Measurements from ENCODE around the gene PTPN6. TPM values are rescaled to one million over a fixed set of nuclear protein-coding genes. Genes with fewer than 3 reads are reported as not detected.

The PTPN6 gene
- polyA plus RNA-seq, 3 donors = 449 to 764 (median 562) TPM

- Histone ChIP-seq H3K27ac (ENCODE audit: low read depth in 1 of 2, low read length in 2 of 2) (peak overlapping the region in 1 of 2 donors; percentile 73), H3K79me2 (ENCODE audit: insufficient read depth, low read length) (peaks cover 81% of the 10 kb centered on the region), H4K20me1 (ENCODE audit: insufficient read depth, low read length) (no peaks in the 10 kb centered on the region), H3K4me1 (ENCODE audit: control insufficient read depth in 1 of 2, insufficient read depth in 2 of 2, low read length in 2 of 2) (peaks cover 62 to 72% of the 10 kb centered on the region in 2 donors), H2AFZ (ENCODE audit: insufficient read depth, low read depth, low read length, poor library complexity, severe bottlenecking) (no peak overlapping the region), H3K4me3 (replicated peaks in 1 of 3; ENCODE audit: low read depth in 2 of 3, low read length in 3 of 3) (no peak overlapping the region), H3K9ac (ENCODE audit: insufficient read depth, low read length, poor library complexity, severe bottlenecking) (no peak overlapping the region), H3K4me2 (replicated peaks; ENCODE audit: extremely low read depth, low read length, poor library complexity, severe bottlenecking) (no peak overlapping the region), H3K9me3 (replicated peaks in 1 of 2; ENCODE audit: control insufficient read depth in 1 of 2, insufficient read depth in 1 of 2, low read length in 2 of 2) (no peaks in the 10 kb centered on the region), H3K36me3 (replicated peaks in 1 of 2; ENCODE audit: control insufficient read depth in 1 of 2, insufficient read depth in 2 of 2, low read length in 2 of 2) (peaks cover 4 to 19% of the 10 kb centered on the region in 2 donors), H3K27me3 (ENCODE audit: control insufficient read depth in 2 of 2, insufficient read depth in 2 of 2, low read length in 2 of 2) (no peaks in the 10 kb centered on the region)
- no peak overlapping the region for H3K4me3 Mint-ChIP-seq
- peaks cover 82% of the 10 kb centered on the region for H3K4me1 Mint-ChIP-seq
- H3K36me3 Mint-ChIP-seq = peaks cover 20 to 30% of the 10 kb centered on the region in 2 donors
- no peaks in the 10 kb centered on the region for H3K27me3 Mint-ChIP-seq (ENCODE audit: low read depth in 3 of 3)
- no peak for TF ChIP-seq CTCF (IDR thresholded peaks at IDR 0.05)
- intact Hi-C loops (cut with micrococcal nuclease) = no loop called here
- DNase-seq = no peak
- peak overlapping the region in 4 of 7 donors; percentile 43 to 79 (median 60) for H3K27ac Mint-ChIP-seq
- no peaks in the 10 kb centered on the region for H3K9me3 Mint-ChIP-seq
Observed at GRCh38 chr12:7009512-7009911, 58.4 kb downstream of the PTPN6 start.

Small RNA genes lying within 50 kb of the gene (small RNA-seq; reads per million reads assigned to genes)
- 3.3 reads per million, percentile 29 among the genes with 10 or more reads in this experiment for gene MIR141 (ENCODE audit: insufficient read length, low read depth)
- 40.4 reads per million, percentile 92 among the genes with 10 or more reads in this experiment for gene MIR200C (ENCODE audit: insufficient read length, low read depth)
- gene RNU7-1 (ENCODE audit: insufficient read length, low read depth) = not detected
- gene SCARNA12 (ENCODE audit: insufficient read length, low read depth) = 9.9 reads per million, percentile 74 among the genes with 10 or more reads in this experiment

Other genes starting within 250 kb of the PTPN6 start
- 10 to 100 TPM; 70.1 to 77.1 (median 72.3) TPM for gene COPS7A, start 227.3 kb upstream of the PTPN6 start, polyA plus RNA-seq
- 100 to 1,000 TPM; 113 to 211 (median 140) TPM for gene MLF2, start 198.2 kb upstream of the PTPN6 start, polyA plus RNA-seq
- 1 to 10 TPM; 2.4 to 9.7 (median 2.6) TPM for gene PTMS, start 185.0 kb upstream of the PTPN6 start, polyA plus RNA-seq
- under 1 TPM in 1 of 3 donors, not detected in 2; 0.04 TPM for gene LAG3, start 178.8 kb upstream of the PTPN6 start, polyA plus RNA-seq
- gene CD4, start 161.8 kb upstream of the PTPN6 start, polyA plus RNA-seq = 100 to 1,000 TPM; 261 to 371 (median 269) TPM
- 10 to 100 TPM; 15.1 to 81.7 (median 16.0) TPM for gene GPR162, start 129.5 kb upstream of the PTPN6 start, polyA plus RNA-seq
- gene P3H3, start 122.9 kb upstream of the PTPN6 start, polyA plus RNA-seq = under 1 TPM in 1 of 3 donors, not detected in 2; 0.56 TPM
- gene GNB3, start 110.4 kb upstream of the PTPN6 start, polyA plus RNA-seq = under 1 TPM in 1 of 3 donors, not detected in 2; 0.31 TPM
- under 1 TPM; 0.57 to 0.61 (median 0.59) TPM for gene CDCA3, start 100.1 kb upstream of the PTPN6 start, polyA plus RNA-seq
- gene USP5, start 99.2 kb upstream of the PTPN6 start, polyA plus RNA-seq = 10 to 100 TPM; 28.0 to 32.4 (median 29.9) TPM
- gene TPI1, start 83.8 kb upstream of the PTPN6 start, polyA plus RNA-seq = 100 to 1,000 TPM; 446 to 839 (median 764) TPM
- gene SPSB2, start 78.1 kb upstream of the PTPN6 start, polyA plus RNA-seq = 1 to 10 TPM; 4.7 to 6.9 (median 6.6) TPM
- 1 to 10 TPM; 4.9 to 6.8 (median 5.1) TPM for gene LRRC23, start 46.5 kb upstream of the PTPN6 start, polyA plus RNA-seq
- under 1 TPM; 0.09 to 0.43 (median 0.19) TPM for gene ENO2, start 36.8 kb upstream of the PTPN6 start, polyA plus RNA-seq
- gene ATN1, start 23.4 kb upstream of the PTPN6 start, polyA plus RNA-seq = 10 to 100 TPM in 1 of 3 donors, under 1 TPM in 1, not detected in 1; 0.40 to 10.6 TPM
- gene RNU7-1, start 7.5 kb upstream of the PTPN6 start, polyA plus RNA-seq = not detected
- gene C12orf57, start 7.3 kb upstream of the PTPN6 start, polyA plus RNA-seq = 10 to 100 TPM; 19.1 to 59.2 (median 24.2) TPM
- 100 to 1,000 TPM in 1 of 3 donors, 10 to 100 TPM in 2; 90.6 to 158 (median 91.9) TPM for gene PHB2, start 19.3 kb downstream of the PTPN6 start, polyA plus RNA-seq
- 10 to 100 TPM in 2 of 3 donors, 1 to 10 TPM in 1; 9.8 to 35.3 (median 33.1) TPM for gene EMG1, start 19.6 kb downstream of the PTPN6 start, polyA plus RNA-seq
- gene LPCAT3, start 67.1 kb downstream of the PTPN6 start, polyA plus RNA-seq = 10 to 100 TPM; 50.9 to 62.7 (median 54.1) TPM
- gene C1S, start 109.4 kb downstream of the PTPN6 start, polyA plus RNA-seq = under 1 TPM in 1 of 3 donors, not detected in 2; 1.00 TPM
- under 1 TPM in 2 of 3 donors, not detected in 1; 0.14 to 0.88 TPM for gene C1R, start 141.1 kb downstream of the PTPN6 start, polyA plus RNA-seq
- gene C1RL, start 157.9 kb downstream of the PTPN6 start, polyA plus RNA-seq = 10 to 100 TPM in 1 of 3 donors, 1 to 10 TPM in 2; 4.8 to 27.9 (median 5.6) TPM
- gene RBP5, start 177.5 kb downstream of the PTPN6 start, polyA plus RNA-seq = not detected
- gene CLSTN3, start 179.0 kb downstream of the PTPN6 start, polyA plus RNA-seq = 10 to 100 TPM in 1 of 3 donors, not detected in 2; 13.7 TPM
- gene PEX5, start 238.3 kb downstream of the PTPN6 start, polyA plus RNA-seq = 10 to 100 TPM in 1 of 3 donors, 1 to 10 TPM in 2; 4.3 to 11.3 (median 7.1) TPM

Measured in CD14-positive monocyte (primary cell).